T-helper 9 cell (primary cell): ENCODE results near the gene ANO1.

Experiments used
- DNase-seq: peaks from one replicate; pipeline ENCODE4 v3.0.0-alpha.2; 2020

Gene ANO1

GRCh38 chr11:70097783-70098563 lies 19.9 kb downstream of the ANO1 start:
- DNase-seq = no peak

- no peak for DNase-seq
These were observed 20.8 kb downstream of the ANO1 start for GRCh38 chr11:70098936-70099335.

- no peak for DNase-seq
These were observed 21.6 kb downstream of the ANO1 start for GRCh38 chr11:70099578-70100279.

- no peak for DNase-seq
These were observed 22.1 kb downstream of the ANO1 start for GRCh38 chr11:70100280-70100603.

GRCh38 chr11:70100791-70101190 lies 22.7 kb downstream of the ANO1 start:
- DNase-seq = no peak

- no peak for DNase-seq
These were observed 25.3 kb downstream of the ANO1 start for GRCh38 chr11:70103256-70103975.

- DNase-seq = no peak
These were observed 26.3 kb downstream of the ANO1 start for GRCh38 chr11:70104419-70104818.

- DNase-seq = no peak
These were observed 26.8 kb downstream of the ANO1 start for GRCh38 chr11:70104961-70105360.

GRCh38 chr11:70105369-70105754 lies 27.2 kb downstream of the ANO1 start:
- no peak for DNase-seq

GRCh38 chr11:70105755-70106571 lies 27.8 kb downstream of the ANO1 start:
- DNase-seq = no peak

GRCh38 chr11:70106757-70107156 lies 28.6 kb downstream of the ANO1 start:
- DNase-seq = no peak

GRCh38 chr11:70107191-70107590 lies 29.1 kb downstream of the ANO1 start:
- DNase-seq = no peak

- no peak for DNase-seq
These were observed 29.6 kb downstream of the ANO1 start for GRCh38 chr11:70107756-70108155.

GRCh38 chr11:70108250-70108649 lies 30.1 kb downstream of the ANO1 start:
- no peak for DNase-seq

- DNase-seq = no peak
These were observed 30.9 kb downstream of the ANO1 start for GRCh38 chr11:70109006-70109405.

GRCh38 chr11:70109903-70110302 lies 31.8 kb downstream of the ANO1 start:
- no peak for DNase-seq

- no peak for DNase-seq
These were observed 32.5 kb downstream of the ANO1 start for GRCh38 chr11:70110538-70111055.

- DNase-seq = no peak
These were observed 33.3 kb downstream of the ANO1 start for GRCh38 chr11:70111269-70112016.

GRCh38 chr11:70112017-70112434 lies 33.9 kb downstream of the ANO1 start:
- no peak for DNase-seq

GRCh38 chr11:70113801-70114200 lies 35.7 kb downstream of the ANO1 start:
- DNase-seq = no peak

GRCh38 chr11:70115778-70116177 lies 37.7 kb downstream of the ANO1 start:
- no peak for DNase-seq
